Activated T-cell treated with anti-CD3 and anti-CD28 coated beads, Interleukin-2, amount 50 U/mL, for 72 hours (primary cell): ENCODE measurements around the gene PLEKHA7. TPM values are rescaled to one million over a fixed set of nuclear protein-coding genes. Genes with fewer than 3 reads are reported as not detected.

Experiments used
- ATAC-seq, 2 donors: fragments of 150-1000 bp; cut with Tn5 transposase; replicated peaks in 1 of 2; 2 replicates each; pipeline ENCODE4 v1.10.0; 2021; ENCODE audit warnings: moderate library complexity in 2 of 2, mild to moderate bottlenecking in 1 of 2
- DNase-seq, 2 donors: peaks; one replicate each; pipeline ENCODE4 v3.0.0; 2021 to 2022; ENCODE audit warnings: mixed read lengths in 1 of 2
- H3K27ac Mint-ChIP-seq: one replicate; pipeline ENCODE4 v1.8.0; 2022; ENCODE audit warnings: mild to moderate bottlenecking, moderate library complexity, mixed read lengths
- H3K27me3 Mint-ChIP-seq: one replicate; pipeline ENCODE4 v1.8.0; 2022; ENCODE audit warnings: low read depth, mixed read lengths
- H3K36me3 Mint-ChIP-seq, 2 donors: one replicate each; pipeline ENCODE4 v1.8.0; 2022; ENCODE audit warnings: mixed read lengths in 2 of 2, mild to moderate bottlenecking in 1 of 2; ENCODE audit not compliant: insufficient read depth in 2 of 2
- H3K4me1 Mint-ChIP-seq: one replicate; pipeline ENCODE4 v1.8.0; 2022; ENCODE audit warnings: low read depth, mixed read lengths
- H3K4me3 Mint-ChIP-seq, 2 donors: one replicate each; pipeline ENCODE4 v1.8.0; 2022; ENCODE audit warnings: mild to moderate bottlenecking in 2 of 2, mixed read lengths in 2 of 2, moderate library complexity in 2 of 2
- H3K9me3 Mint-ChIP-seq, 2 donors: one replicate each; pipeline ENCODE4 v1.8.0; 2022; ENCODE audit warnings: mixed read lengths in 2 of 2
- total RNA-seq, 2 donors: library from RNA; stranded (reverse); gene quantifications; one replicate each; pipeline ENCODE4 v1.2.3, GENCODE V29; 2022

Gene PLEKHA7
- total RNA-seq, 2 donors from 2014 or later = 6.5 to 11.0 TPM

GRCh38 chr11:17015627-17016126 lies 1.5 kb upstream of the PLEKHA7 start:
- no peak overlapping the region for H3K4me3 Mint-ChIP-seq
- peaks cover 5% of the 10 kb centered on the region for H3K4me1 Mint-ChIP-seq
- H3K36me3 Mint-ChIP-seq = peaks cover 0 to 3% of the 10 kb centered on the region in 2 donors
- no peak overlapping the region for H3K27ac Mint-ChIP-seq
- DNase-seq = no peak
- H3K9me3 Mint-ChIP-seq = no peaks in the 10 kb centered on the region
- ATAC-seq = no peak
- H3K27me3 Mint-ChIP-seq = peaks cover 26% of the 10 kb centered on the region

GRCh38 chr11:17014833-17015626 lies 816 bp upstream of the PLEKHA7 start:
- peaks cover 26% of the 10 kb centered on the region for H3K27me3 Mint-ChIP-seq
- peaks cover 0 to 3% of the 10 kb centered on the region in 2 donors for H3K36me3 Mint-ChIP-seq
- H3K9me3 Mint-ChIP-seq = no peaks in the 10 kb centered on the region
- no peak overlapping the region for H3K27ac Mint-ChIP-seq
- peak overlapping the region; percentile 86 to 94 for H3K4me3 Mint-ChIP-seq
- peak; percentile 55 to 60 for ATAC-seq
- peaks cover 5% of the 10 kb centered on the region for H3K4me1 Mint-ChIP-seq
- peak; percentile 34 to 36 for DNase-seq

GRCh38 chr11:17013548-17014320 lies 480 bp downstream of the PLEKHA7 start:
- H3K27me3 Mint-ChIP-seq = peaks cover 26% of the 10 kb centered on the region
- no peaks in the 10 kb centered on the region for H3K9me3 Mint-ChIP-seq
- DNase-seq (peak; percentile 26 to 46), ATAC-seq (peak; percentile 55)
- peak overlapping the region; percentile 23 to 56 for H3K4me3 Mint-ChIP-seq
- H3K4me1 Mint-ChIP-seq = peaks cover 5% of the 10 kb centered on the region
- H3K27ac Mint-ChIP-seq = no peak overlapping the region
- peaks cover 0 to 3% of the 10 kb centered on the region in 2 donors for H3K36me3 Mint-ChIP-seq

- H3K9me3 Mint-ChIP-seq = no peaks in the 10 kb centered on the region
- H3K4me1 Mint-ChIP-seq = peaks cover 5% of the 10 kb centered on the region
- DNase-seq = no peak
- H3K27ac Mint-ChIP-seq = no peak overlapping the region
- no peak for ATAC-seq
- peaks cover 0 to 3% of the 10 kb centered on the region in 2 donors for H3K36me3 Mint-ChIP-seq
- peak overlapping the region in 1 of 2 donors; percentile 56 for H3K4me3 Mint-ChIP-seq
- peaks cover 26% of the 10 kb centered on the region for H3K27me3 Mint-ChIP-seq
Measured at GRCh38 chr11:17012712-17013547, 1.3 kb downstream of the PLEKHA7 start.

GRCh38 chr11:17012179-17012578 lies 2.0 kb downstream of the PLEKHA7 start:
- ATAC-seq (no peak), DNase-seq (no peak)
- H3K9me3 Mint-ChIP-seq = no peaks in the 10 kb centered on the region
- peaks cover 26% of the 10 kb centered on the region for H3K27me3 Mint-ChIP-seq
- peaks cover 5% of the 10 kb centered on the region for H3K4me1 Mint-ChIP-seq
- H3K36me3 Mint-ChIP-seq = peaks cover 0 to 3% of the 10 kb centered on the region in 2 donors
- no peak overlapping the region for H3K4me3 Mint-ChIP-seq
- no peak overlapping the region for H3K27ac Mint-ChIP-seq

GRCh38 chr11:17010851-17011420 lies 3.3 kb downstream of the PLEKHA7 start:
- DNase-seq (no peak), ATAC-seq (no peak)
- Mint-ChIP-seq H3K4me3 (no peak overlapping the region), H3K36me3 (peaks cover 0 to 3% of the 10 kb centered on the region in 2 donors), H3K27ac (no peak overlapping the region), H3K4me1 (peaks cover 5% of the 10 kb centered on the region), H3K9me3 (no peaks in the 10 kb centered on the region), H3K27me3 (peaks cover 13% of the 10 kb centered on the region)

GRCh38 chr11:17008099-17008498 lies 6.1 kb downstream of the PLEKHA7 start:
- H3K9me3 Mint-ChIP-seq = no peaks in the 10 kb centered on the region
- no peaks in the 10 kb centered on the region for H3K36me3 Mint-ChIP-seq
- H3K27ac Mint-ChIP-seq = no peak overlapping the region
- H3K4me1 Mint-ChIP-seq = no peaks in the 10 kb centered on the region
- ATAC-seq (no peak), DNase-seq (no peak)
- H3K27me3 Mint-ChIP-seq = no peaks in the 10 kb centered on the region
- H3K4me3 Mint-ChIP-seq = no peak overlapping the region

- no peaks in the 10 kb centered on the region for H3K4me1 Mint-ChIP-seq
- H3K36me3 Mint-ChIP-seq = no peaks in the 10 kb centered on the region
- no peak overlapping the region for H3K27ac Mint-ChIP-seq
- ATAC-seq (no peak), DNase-seq (no peak)
- no peaks in the 10 kb centered on the region for H3K9me3 Mint-ChIP-seq
- no peak overlapping the region for H3K4me3 Mint-ChIP-seq
- no peaks in the 10 kb centered on the region for H3K27me3 Mint-ChIP-seq
Measured at GRCh38 chr11:17005646-17006045, 8.6 kb downstream of the PLEKHA7 start.

GRCh38 chr11:17004486-17005148 lies 9.6 kb downstream of the PLEKHA7 start:
- no peaks in the 10 kb centered on the region for H3K4me1 Mint-ChIP-seq
- H3K4me3 Mint-ChIP-seq = no peak overlapping the region
- H3K9me3 Mint-ChIP-seq = no peaks in the 10 kb centered on the region
- DNase-seq (no peak), ATAC-seq (no peak)
- H3K36me3 Mint-ChIP-seq = no peaks in the 10 kb centered on the region
- no peak overlapping the region for H3K27ac Mint-ChIP-seq
- H3K27me3 Mint-ChIP-seq = no peaks in the 10 kb centered on the region

GRCh38 chr11:17003426-17003825 lies 10.8 kb downstream of the PLEKHA7 start:
- no peaks in the 10 kb centered on the region for H3K4me1 Mint-ChIP-seq
- DNase-seq = no peak
- ATAC-seq = no peak
- no peaks in the 10 kb centered on the region for H3K36me3 Mint-ChIP-seq
- no peak overlapping the region for H3K4me3 Mint-ChIP-seq
- H3K27ac Mint-ChIP-seq = no peak overlapping the region
- no peaks in the 10 kb centered on the region for H3K9me3 Mint-ChIP-seq
- no peaks in the 10 kb centered on the region for H3K27me3 Mint-ChIP-seq

- Mint-ChIP-seq H3K4me1 (no peaks in the 10 kb centered on the region), H3K27me3 (no peaks in the 10 kb centered on the region), H3K4me3 (no peak overlapping the region), H3K27ac (no peak overlapping the region), H3K9me3 (no peaks in the 10 kb centered on the region), H3K36me3 (no peaks in the 10 kb centered on the region)
- ATAC-seq (no peak), DNase-seq (no peak)
Measured at GRCh38 chr11:17002543-17002942, 11.7 kb downstream of the PLEKHA7 start.

- H3K27me3 Mint-ChIP-seq = no peaks in the 10 kb centered on the region
- no peaks in the 10 kb centered on the region for H3K4me1 Mint-ChIP-seq
- no peak for ATAC-seq
- no peak for DNase-seq
- no peaks in the 10 kb centered on the region for H3K36me3 Mint-ChIP-seq
- H3K9me3 Mint-ChIP-seq = no peaks in the 10 kb centered on the region
- H3K27ac Mint-ChIP-seq = no peak overlapping the region
- H3K4me3 Mint-ChIP-seq = no peak overlapping the region
Measured at GRCh38 chr11:17001806-17002205, 12.4 kb downstream of the PLEKHA7 start.
